Neural cell (in vitro differentiated cells): ENCODE results near the gene OXSR1. TPM values are rescaled to one million over a fixed set of nuclear protein-coding genes. Genes with fewer than 3 reads are reported as not detected.

ENCODE experiments used
- H2AFZ ChIP-seq: fragments of 200-600, 300-800 bp; sonication (generic), shearing (Covaris generic); 2 replicates; pipeline ENCODE4 v1.6.0; 2014; ENCODE audit warnings: low read depth, mild to moderate bottlenecking, antibody characterized with exemption, low read length, moderate library complexity
- H3F3A ChIP-seq: fragments of 200-600 bp; shearing (Covaris generic); 2 replicates; pipeline ENCODE4 v1.6.1; 2016; ENCODE audit warnings: mild to moderate bottlenecking, moderate library complexity, mixed read lengths, antibody characterized with exemption, low read length; ENCODE audit not compliant: insufficient read depth, poor library complexity, severe bottlenecking
- H3K27ac ChIP-seq: fragments of 200-600, 300-800 bp; sonication (generic), shearing (Covaris generic); 2 replicates; pipeline ENCODE4 v1.5.1; 2014; ENCODE audit warnings: mild to moderate bottlenecking, low read length, moderate library complexity
- H3K27me3 ChIP-seq: fragments of 300-800, 200-600 bp; sonication (generic), shearing (Covaris generic); 2 replicates; pipeline ENCODE4 v1.6.0; 2014; ENCODE audit warnings: mild to moderate bottlenecking, low read depth, low read length, moderate library complexity; ENCODE audit not compliant: insufficient read depth
- H3K36me3 ChIP-seq: fragments of 300-800, 200-600 bp; sonication (generic), shearing (Covaris generic); 2 replicates; pipeline ENCODE4 v1.5.1; 2014; ENCODE audit warnings: mild to moderate bottlenecking, antibody characterized with exemption, low read length, moderate library complexity; ENCODE audit not compliant: insufficient read depth
- H3K4me2 ChIP-seq: fragments of 300-800, 200-600 bp; sonication (generic), shearing (Covaris generic); 2 replicates; pipeline ENCODE4 v1.6.0; 2014; ENCODE audit warnings: mild to moderate bottlenecking, low read length
- H3K4me3 ChIP-seq: fragments of 300-800, 200-600 bp; sonication (generic), shearing (Covaris generic); 2 replicates; pipeline ENCODE4 v1.5.1; 2014; ENCODE audit warnings: mild to moderate bottlenecking, low read length, moderate library complexity
- H3K79me2 ChIP-seq: fragments of 200-600 bp; shearing (Covaris generic); replicated peaks from 2 replicates; pipeline ENCODE4 v1.6.0; 2014; ENCODE audit warnings: mild to moderate bottlenecking, low read length, moderate library complexity; ENCODE audit not compliant: insufficient read depth
- H3K9ac ChIP-seq: fragments of 300-800, 200-600 bp; sonication (generic), shearing (Covaris generic); 2 replicates; pipeline ENCODE4 v1.6.1; 2016; ENCODE audit warnings: mild to moderate bottlenecking, low read length, mixed read lengths
- H3K9me2 ChIP-seq: fragments of 200-600 bp; shearing (Covaris generic); 2 replicates; pipeline ENCODE4 v1.6.1; 2016; ENCODE audit warnings: mild to moderate bottlenecking, low read length, mixed read lengths; ENCODE audit not compliant: insufficient read depth
- H3K9me3 ChIP-seq: fragments of 200-600, 300-800 bp; sonication (generic), shearing (Covaris generic); 2 replicates; pipeline ENCODE4 v1.6.1; 2016; ENCODE audit warnings: mild to moderate bottlenecking, mixed run types, low read length, moderate library complexity, mixed read lengths
- H4K20me1 ChIP-seq: fragments of 200-600 bp; shearing (Covaris generic); 2 replicates; pipeline ENCODE4 v1.6.1; 2016; ENCODE audit warnings: mild to moderate bottlenecking, mixed run types; ENCODE audit not compliant: insufficient read depth
- CTCF ChIP-seq: fragments of 450-650 bp; IDR thresholded peaks from 2 replicates; pipeline ENCODE4 v1.5.1; 2014; ENCODE audit warnings: antibody characterized with exemption, mild to moderate bottlenecking, moderate library complexity; ENCODE audit not compliant: poor library complexity, severe bottlenecking
- EP300 ChIP-seq: fragments of 450-650 bp; conservative IDR thresholded peaks from 2 replicates; pipeline ENCODE4 v1.6.1; 2014; ENCODE audit warnings: antibody characterized with exemption, mild to moderate bottlenecking, moderate library complexity; ENCODE audit not compliant: poor library complexity, severe bottlenecking
- EZH2 ChIP-seq: fragments of 200-600, 300-800 bp; shearing (Covaris generic), sonication (generic); IDR thresholded peaks from 2 replicates; pipeline ENCODE4 v1.6.1; 2014; ENCODE audit warnings: antibody characterized with exemption, low read length, borderline replicate concordance, mild to moderate bottlenecking; ENCODE audit not compliant: insufficient read depth, poor library complexity, severe bottlenecking
- MXI1 ChIP-seq: fragments of 450-650 bp; conservative IDR thresholded peaks from 2 replicates; pipeline ENCODE4 v1.6.1; 2014; ENCODE audit warnings: antibody characterized with exemption, mild to moderate bottlenecking; ENCODE audit not compliant: poor library complexity, severe bottlenecking
- POLR2AphosphoS5 ChIP-seq: IDR thresholded peaks from 2 replicates; pipeline ENCODE4 v1.6.1; 2012
- RAD21 ChIP-seq: fragments of 450-650 bp; conservative IDR thresholded peaks from 2 replicates; pipeline ENCODE4 v1.6.1; 2014; ENCODE audit warnings: antibody characterized with exemption, mild to moderate bottlenecking, moderate library complexity
- REST ChIP-seq: IDR thresholded peaks from 2 replicates; pipeline ENCODE4 v1.6.1; 2012; ENCODE audit warnings: borderline replicate concordance
- SMC3 ChIP-seq: fragments of 450-650 bp; conservative IDR thresholded peaks from 2 replicates; pipeline ENCODE4 v1.6.1; 2014; ENCODE audit warnings: antibody characterized with exemption, mild to moderate bottlenecking, moderate library complexity; ENCODE audit not compliant: poor library complexity
- TAF1 ChIP-seq: IDR thresholded peaks from 2 replicates; pipeline ENCODE4 v1.6.1; 2012; ENCODE audit warnings: low read depth
- polyA plus RNA-seq: library from polyadenylated mRNA; depleted of rRNA; stranded (reverse); fragments of >200 nt; gene quantifications from 2 replicates; pipeline ENCODE4 v1.2.3, GENCODE V29; 2014

The OXSR1 gene
- polyA plus RNA-seq, 1 donor from 2014 or later, result 50.8 TPM

GRCh38 chr3:38139652-38140051 lies 25.7 kb upstream of the OXSR1 start:
- H3K9me2 ChIP-seq, result no peaks in the 10 kb centered on the region
- H3K4me3 ChIP-seq, result no peak overlapping the region
- H2AFZ ChIP-seq, result no peak overlapping the region
- peaks cover 20% of the 10 kb centered on the region for H3K27me3 ChIP-seq
- peaks cover 7% of the 10 kb centered on the region for H3K79me2 ChIP-seq
- H3K9me3 ChIP-seq, result no peaks in the 10 kb centered on the region
- no peaks in the 10 kb centered on the region for H4K20me1 ChIP-seq
- no peak overlapping the region for H3K27ac ChIP-seq
- TF ChIP-seq EZH2, result no peak
- no peak for TF ChIP-seq TAF1
- TF ChIP-seq SMC3, result no peak
- TF ChIP-seq EP300, result no peak
- no peak for TF ChIP-seq MXI1
- no peak for TF ChIP-seq POLR2AphosphoS5
- no peak for TF ChIP-seq REST
- no peak for TF ChIP-seq CTCF
- no peak overlapping the region for H3K4me2 ChIP-seq
- no peaks in the 10 kb centered on the region for H3F3A ChIP-seq
- H3K9ac ChIP-seq, result no peak overlapping the region
- no peaks in the 10 kb centered on the region for H3K36me3 ChIP-seq

GRCh38 chr3:38140326-38141172 lies 24.8 kb upstream of the OXSR1 start:
- Histone ChIP-seq H3F3A (no peaks in the 10 kb centered on the region), H3K4me3 (no peak overlapping the region)
- TF ChIP-seq EP300 (no peak), EZH2 (no peak), CTCF (no peak), REST (no peak), MXI1 (no peak), POLR2AphosphoS5 (no peak), SMC3 (no peak), TAF1 (no peak), RAD21 (no peak)

More at GRCh38 chr3:38140326-38141172, 24.8 kb upstream of the OXSR1 start:
- Histone ChIP-seq H3K9ac (no peak overlapping the region), H3K36me3 (no peaks in the 10 kb centered on the region), H3K27me3 (peaks cover 20% of the 10 kb centered on the region), H3K4me2 (no peak overlapping the region), H2AFZ (no peak overlapping the region), H3K27ac (no peak overlapping the region), H3K9me3 (no peaks in the 10 kb centered on the region), H3K79me2 (peaks cover 7% of the 10 kb centered on the region), H4K20me1 (no peaks in the 10 kb centered on the region), H3K9me2 (no peaks in the 10 kb centered on the region)
